Measurements from ENCODE around the gene CPAMD8. TPM values are rescaled to one million over a fixed set of nuclear protein-coding genes. Genes with fewer than 3 reads are reported as not detected.
A peak's percentile ranks its signal among the peaks of the same experiment; 100 is the strongest.

The CPAMD8 gene
- total and polyA plus RNA-seq, 10 of the 15 experiments (the other 5 are each of a cell fraction or from before 2014, with no cell fraction given), result 0.12 to 0.97 (median 0.25) TPM; not detected in 3

- TF ChIP-seq USF2 (IDR thresholded peaks at IDR 0.05; ENCODE audit: borderline replicate concordance, low read depth, low read length), result no peak
- TF ChIP-seq NR2C1 (IDR thresholded peaks at IDR 0.05), result no peak
- no peak for TF ChIP-seq BMI1 (IDR thresholded peaks at IDR 0.05; ENCODE audit: borderline replicate concordance)
- TF ChIP-seq E2F8 (IDR thresholded peaks at IDR 0.05; ENCODE audit: low read depth, partially characterized antibody), result no peak
- TF ChIP-seq IKZF1 (conservative IDR thresholded peaks at IDR 0.05), result 0 out of 2 replicates have a peak, but pooled peaks have one; percentile 19
- peak; percentile 28; the same call in 1 of the 2 replicates for TF ChIP-seq POLR2A (IDR thresholded peaks at IDR 0.05; ENCODE audit: low read depth, low read length)
- TF ChIP-seq ZNF622 (IDR thresholded peaks at IDR 0.05), result no peak
- TF ChIP-seq MAX (IDR thresholded peaks at IDR 0.05; ENCODE audit: low read depth, low read length), result no peak
- peak in 1 of 2 experiments; percentile 20; a peak in 1 of 3 replicates for TF ChIP-seq EGR1 (IDR thresholded peaks at IDR 0.05; ENCODE audit: borderline replicate concordance in 1 of 2, low read depth in 2 of 2, low read length in 2 of 2)
- TF ChIP-seq BRCA1 (IDR thresholded peaks at IDR 0.05; ENCODE audit: low read depth, low read length), result no peak
- 0 out of 2 replicates have a peak, but pooled peaks have one; percentile 28 for TF ChIP-seq NBN (IDR thresholded peaks at IDR 0.05)
- TF ChIP-seq IKZF2 (IDR thresholded peaks at IDR 0.05), result no peak
- TF ChIP-seq SMAD5 (IDR thresholded peaks at IDR 0.05; ENCODE audit: low read depth), result no peak
- no peak for TF ChIP-seq CREB1 (IDR thresholded peaks at IDR 0.05; ENCODE audit: low read depth)
- TF ChIP-seq JUND (IDR thresholded peaks at IDR 0.05; ENCODE audit: low read depth, low read length), result no peak
- no peak for TF ChIP-seq ZNF384 (IDR thresholded peaks at IDR 0.05; ENCODE audit: borderline replicate concordance, low read depth, low read length)
- peak; percentile 31; the same call in 1 of the 2 replicates for TF ChIP-seq DPF2 (IDR thresholded peaks at IDR 0.05)
- 0 out of 2 replicates have a peak, but pooled peaks have one; percentile 41 for TF ChIP-seq BACH1 (IDR thresholded peaks at IDR 0.05; ENCODE audit: borderline replicate concordance)
- no peak for TF ChIP-seq ASH2L (IDR thresholded peaks at IDR 0.05; ENCODE audit: borderline replicate concordance, low read depth)
- TF ChIP-seq ZBED1 (IDR thresholded peaks at IDR 0.05; ENCODE audit: borderline replicate concordance), result no peak
- TF ChIP-seq HDGF (IDR thresholded peaks at IDR 0.05), result peak; percentile 89
- no peak for TF ChIP-seq TAF1 (IDR thresholded peaks at IDR 0.05; ENCODE audit: borderline replicate concordance, low read depth, low read length)
- TF ChIP-seq CBFB (IDR thresholded peaks at IDR 0.05; ENCODE audit: low read depth), result peak; percentile 68; the same call in 1 of the 2 replicates
- TF ChIP-seq KLF5 (IDR thresholded peaks at IDR 0.05; ENCODE audit: partially characterized antibody), result no peak
- no peak for TF ChIP-seq BCL3 (IDR thresholded peaks at IDR 0.05; ENCODE audit: borderline replicate concordance, insufficient read depth, low read depth, low read length, poor library complexity, severe bottlenecking)
- TF ChIP-seq MYB (IDR thresholded peaks at IDR 0.05; ENCODE audit: borderline replicate concordance, low read depth, low read length), result no peak
- no peak for TF ChIP-seq SUPT20H (IDR thresholded peaks at IDR 0.05; ENCODE audit: borderline replicate concordance, control insufficient read depth, low read depth, low read length)
Measured at GRCh38 chr19:16897029-16897855, 129.4 kb downstream of the CPAMD8 start (continued).

Measured in GM12878 (cell line).